ENCODE data around the gene MUC5AC. TPM values are rescaled to one million over a fixed set of nuclear protein-coding genes. Genes with fewer than 3 reads are reported as not detected.

The MUC5AC gene, protein sequence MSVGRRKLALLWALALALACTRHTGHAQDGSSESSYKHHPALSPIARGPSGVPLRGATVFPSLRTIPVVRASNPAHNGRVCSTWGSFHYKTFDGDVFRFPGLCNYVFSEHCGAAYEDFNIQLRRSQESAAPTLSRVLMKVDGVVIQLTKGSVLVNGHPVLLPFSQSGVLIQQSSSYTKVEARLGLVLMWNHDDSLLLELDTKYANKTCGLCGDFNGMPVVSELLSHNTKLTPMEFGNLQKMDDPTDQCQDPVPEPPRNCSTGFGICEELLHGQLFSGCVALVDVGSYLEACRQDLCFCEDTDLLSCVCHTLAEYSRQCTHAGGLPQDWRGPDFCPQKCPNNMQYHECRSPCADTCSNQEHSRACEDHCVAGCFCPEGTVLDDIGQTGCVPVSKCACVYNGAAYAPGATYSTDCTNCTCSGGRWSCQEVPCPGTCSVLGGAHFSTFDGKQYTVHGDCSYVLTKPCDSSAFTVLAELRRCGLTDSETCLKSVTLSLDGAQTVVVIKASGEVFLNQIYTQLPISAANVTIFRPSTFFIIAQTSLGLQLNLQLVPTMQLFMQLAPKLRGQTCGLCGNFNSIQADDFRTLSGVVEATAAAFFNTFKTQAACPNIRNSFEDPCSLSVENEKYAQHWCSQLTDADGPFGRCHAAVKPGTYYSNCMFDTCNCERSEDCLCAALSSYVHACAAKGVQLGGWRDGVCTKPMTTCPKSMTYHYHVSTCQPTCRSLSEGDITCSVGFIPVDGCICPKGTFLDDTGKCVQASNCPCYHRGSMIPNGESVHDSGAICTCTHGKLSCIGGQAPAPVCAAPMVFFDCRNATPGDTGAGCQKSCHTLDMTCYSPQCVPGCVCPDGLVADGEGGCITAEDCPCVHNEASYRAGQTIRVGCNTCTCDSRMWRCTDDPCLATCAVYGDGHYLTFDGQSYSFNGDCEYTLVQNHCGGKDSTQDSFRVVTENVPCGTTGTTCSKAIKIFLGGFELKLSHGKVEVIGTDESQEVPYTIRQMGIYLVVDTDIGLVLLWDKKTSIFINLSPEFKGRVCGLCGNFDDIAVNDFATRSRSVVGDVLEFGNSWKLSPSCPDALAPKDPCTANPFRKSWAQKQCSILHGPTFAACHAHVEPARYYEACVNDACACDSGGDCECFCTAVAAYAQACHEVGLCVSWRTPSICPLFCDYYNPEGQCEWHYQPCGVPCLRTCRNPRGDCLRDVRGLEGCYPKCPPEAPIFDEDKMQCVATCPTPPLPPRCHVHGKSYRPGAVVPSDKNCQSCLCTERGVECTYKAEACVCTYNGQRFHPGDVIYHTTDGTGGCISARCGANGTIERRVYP (N-terminal part only)
- under 1 TPM in 1 of 2 donors, not detected in 1; 0.37 TPM for total RNA-seq
- under 1 TPM; 0.04 to 0.75 (median 0.23) TPM for polyA plus RNA-seq (ENCODE audit: insufficient read length in 6 of 6)
- long read RNA-seq, donor 1: 0 reads
- long read RNA-seq, donor 2: 0 reads
- long read RNA-seq, donor 3: 0 reads
- long read RNA-seq, donor 4: 0 reads
- long read RNA-seq, donor 5: 0 reads
- long read RNA-seq, donor 6: 0 reads
- long read RNA-seq, donor 7: 0 reads
- long read RNA-seq, donor 8: 0 reads
- long read RNA-seq, donor 9: 0 reads
- long read RNA-seq, donor 10: 0 reads
- long read RNA-seq, donor 11: 0 reads
- long read RNA-seq, donor 12: 0 reads

- ATAC-seq: no peak
- Histone ChIP-seq H3K36me3 (no peaks in the 10 kb centered on the region), H3K27ac (no peak within 1 kb of the TSS), H3K4me3 (no peak within 1 kb of the TSS), H3K4me1 (no peaks in the 10 kb centered on the region), H3K9me3 (no peaks in the 10 kb centered on the region), H3K27me3 (peaks cover 0 to 50% of the 10 kb centered on the region in 2 donors)
- TF ChIP-seq, protein P1, sequence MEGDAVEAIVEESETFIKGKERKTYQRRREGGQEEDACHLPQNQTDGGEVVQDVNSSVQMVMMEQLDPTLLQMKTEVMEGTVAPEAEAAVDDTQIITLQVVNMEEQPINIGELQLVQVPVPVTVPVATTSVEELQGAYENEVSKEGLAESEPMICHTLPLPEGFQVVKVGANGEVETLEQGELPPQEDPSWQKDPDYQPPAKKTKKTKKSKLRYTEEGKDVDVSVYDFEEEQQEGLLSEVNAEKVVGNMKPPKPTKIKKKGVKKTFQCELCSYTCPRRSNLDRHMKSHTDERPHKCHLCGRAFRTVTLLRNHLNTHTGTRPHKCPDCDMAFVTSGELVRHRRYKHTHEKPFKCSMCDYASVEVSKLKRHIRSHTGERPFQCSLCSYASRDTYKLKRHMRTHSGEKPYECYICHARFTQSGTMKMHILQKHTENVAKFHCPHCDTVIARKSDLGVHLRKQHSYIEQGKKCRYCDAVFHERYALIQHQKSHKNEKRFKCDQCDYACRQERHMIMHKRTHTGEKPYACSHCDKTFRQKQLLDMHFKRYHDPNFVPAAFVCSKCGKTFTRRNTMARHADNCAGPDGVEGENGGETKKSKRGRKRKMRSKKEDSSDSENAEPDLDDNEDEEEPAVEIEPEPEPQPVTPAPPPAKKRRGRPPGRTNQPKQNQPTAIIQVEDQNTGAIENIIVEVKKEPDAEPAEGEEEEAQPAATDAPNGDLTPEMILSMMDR (IDR thresholded peaks at IDR 0.05): no peak
- intact Hi-C loops (cut with DNase I): no loop called here
- peak in 1 of 4 donors; percentile 74 for DNase-seq
Measured at GRCh38 chr11:1157645-1158591, at the start of gene MUC5AC. TSS of gene MUC5AC (plus strand) at chr11:1157953. CDS start at chr11:1158000, 47 bp downstream.

- intact Hi-C loops (cut with DNase I): no loop called here
- Histone ChIP-seq H3K27ac (no peak overlapping the region), H3K4me3 (no peak overlapping the region), H3K27me3 (peaks cover 0 to 46% of the 10 kb centered on the region in 2 donors), H3K36me3 (no peaks in the 10 kb centered on the region), H3K9me3 (no peaks in the 10 kb centered on the region), H3K4me1 (no peaks in the 10 kb centered on the region)
- ATAC-seq (no peak), DNase-seq (peak in 1 of 4 donors; percentile 61)
- TF ChIP-seq, protein P1 (IDR thresholded peaks at IDR 0.05): no peak
Measured at GRCh38 chr11:1108246-1108900, 49.4 kb upstream of the MUC5AC start.

- H3K9me3 ChIP-seq: no peaks in the 10 kb centered on the region
- intact Hi-C loops (cut with DNase I): no loop called here
- H3K27me3 ChIP-seq: peaks cover 0 to 43% of the 10 kb centered on the region in 2 donors
- ATAC-seq: no peak
- no peak overlapping the region for H3K27ac ChIP-seq
- no peak overlapping the region for H3K4me3 ChIP-seq
- DNase-seq: peak in 1 of 4 donors; percentile 61
- H3K4me1 ChIP-seq: no peaks in the 10 kb centered on the region
- TF ChIP-seq, protein P1 (IDR thresholded peaks at IDR 0.05): no peak
- H3K36me3 ChIP-seq: no peaks in the 10 kb centered on the region
Measured at GRCh38 chr11:1109101-1109917, 48.4 kb upstream of the MUC5AC start.
